Dermis blood vessel endothelial cell (primary cell): Measurements from ENCODE around the gene SLAMF7. TPM values are rescaled to one million over a fixed set of nuclear protein-coding genes. Genes with fewer than 3 reads are reported as not detected.

Experiments used
- DNase-seq: peaks from one replicate; pipeline ENCODE4 v3.0.0; 2010
- total RNA-seq: library from RNA; depleted of rRNA; stranded (reverse); fragments of >200 nt; gene quantifications from 2 replicates; pipeline ENCODE4 v1.2.3, GENCODE V29; 2014

Gene SLAMF7
- total RNA-seq, 1 donor from 2014 or later, result not detected

DNA sequence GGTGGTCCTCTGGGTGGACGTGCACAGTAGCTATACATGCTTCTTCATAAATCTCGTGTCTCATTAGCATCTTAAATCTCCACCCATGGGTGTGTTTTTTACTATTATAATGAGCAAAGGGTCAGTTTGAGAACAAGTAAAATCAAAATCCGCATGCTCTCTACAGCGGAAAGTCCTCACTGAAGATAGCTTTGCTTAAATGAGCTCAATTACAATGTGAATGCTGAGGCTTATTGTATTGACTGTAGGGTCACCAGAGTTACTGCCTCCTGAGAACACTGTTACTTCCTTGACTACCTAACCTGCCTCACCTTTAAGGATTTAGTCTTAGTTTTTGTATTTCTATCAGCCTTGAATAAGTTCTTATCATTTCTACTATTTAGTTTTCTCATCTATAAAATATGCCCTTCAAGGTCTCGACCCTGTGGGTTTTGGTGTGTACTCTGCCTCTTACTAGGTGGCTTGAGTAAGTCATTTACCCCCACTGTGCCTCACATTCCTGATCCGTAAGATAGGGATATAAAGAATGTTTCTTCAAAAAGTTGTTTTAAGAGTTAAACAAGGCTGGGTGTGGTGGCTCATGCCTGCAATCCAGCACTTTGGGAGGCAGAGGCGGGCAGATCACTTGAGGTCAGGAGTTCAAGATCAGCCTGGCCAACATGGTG is 7.9 kb downstream of the SLAMF7 start:
- no peak for DNase-seq

DNA sequence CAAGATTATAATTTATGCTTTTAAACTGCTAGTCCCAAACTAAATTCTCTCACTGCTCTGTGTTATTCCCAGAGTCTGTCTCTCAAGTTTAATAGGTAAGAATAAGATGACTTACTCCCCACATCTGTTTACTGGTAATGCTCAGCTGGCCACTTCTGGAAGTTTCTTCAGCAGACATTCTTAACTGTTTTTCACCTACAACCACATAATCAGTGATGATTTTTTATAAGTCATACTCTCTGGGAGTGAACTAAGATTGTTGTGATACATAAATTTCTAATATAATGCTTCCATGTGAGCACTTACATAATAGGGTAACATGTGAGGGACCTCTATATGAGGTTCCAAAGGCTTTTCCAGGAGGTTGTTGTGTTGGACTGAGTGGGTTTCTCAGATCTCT is 8.7 kb downstream of the SLAMF7 start:
- no peak for DNase-seq

DNA sequence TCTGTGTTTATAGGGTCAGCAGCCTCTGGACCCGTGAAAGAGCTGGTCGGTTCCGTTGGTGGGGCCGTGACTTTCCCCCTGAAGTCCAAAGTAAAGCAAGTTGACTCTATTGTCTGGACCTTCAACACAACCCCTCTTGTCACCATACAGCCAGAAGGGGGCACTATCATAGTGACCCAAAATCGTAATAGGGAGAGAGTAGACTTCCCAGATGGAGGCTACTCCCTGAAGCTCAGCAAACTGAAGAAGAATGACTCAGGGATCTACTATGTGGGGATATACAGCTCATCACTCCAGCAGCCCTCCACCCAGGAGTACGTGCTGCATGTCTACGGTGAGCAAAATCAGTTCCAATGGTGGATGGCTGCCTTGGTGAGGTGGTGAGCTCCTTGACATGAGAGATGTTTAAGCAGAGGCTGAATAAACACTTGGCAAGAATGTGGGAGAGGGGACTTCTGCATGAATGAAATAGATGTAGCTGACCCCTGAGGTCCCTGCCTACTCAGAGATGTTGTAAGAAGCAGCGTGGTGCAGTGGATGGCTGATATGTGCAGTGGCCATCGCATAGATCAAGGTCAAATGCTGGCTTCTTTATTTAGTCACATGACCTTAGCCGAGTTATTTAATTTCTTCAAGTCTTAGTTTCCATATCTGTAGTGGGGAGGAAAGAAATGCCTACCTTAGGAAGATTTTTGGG is 9.3 kb downstream of the SLAMF7 start:
- DNase-seq, result peak; percentile 7

DNA sequence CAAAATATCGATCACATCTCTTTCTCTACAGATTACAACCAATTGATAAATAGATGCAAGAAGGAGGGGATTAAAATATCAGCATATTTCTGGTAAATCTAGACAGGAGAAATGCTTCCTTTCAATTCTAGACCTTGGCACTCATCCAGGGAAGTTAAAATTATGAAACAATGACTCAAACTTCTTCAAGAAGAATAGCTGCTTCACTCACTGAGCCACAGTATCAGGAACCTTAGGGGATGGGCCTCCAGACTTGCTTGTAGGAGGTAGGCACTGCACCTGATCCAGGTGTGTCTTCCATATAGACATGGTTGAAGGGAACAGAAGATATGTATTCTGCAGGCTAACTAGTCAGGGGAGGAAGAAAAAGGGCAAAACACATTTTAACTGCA is 9.8 kb downstream of the SLAMF7 start:
- DNase-seq, result peak; percentile 17

DNA sequence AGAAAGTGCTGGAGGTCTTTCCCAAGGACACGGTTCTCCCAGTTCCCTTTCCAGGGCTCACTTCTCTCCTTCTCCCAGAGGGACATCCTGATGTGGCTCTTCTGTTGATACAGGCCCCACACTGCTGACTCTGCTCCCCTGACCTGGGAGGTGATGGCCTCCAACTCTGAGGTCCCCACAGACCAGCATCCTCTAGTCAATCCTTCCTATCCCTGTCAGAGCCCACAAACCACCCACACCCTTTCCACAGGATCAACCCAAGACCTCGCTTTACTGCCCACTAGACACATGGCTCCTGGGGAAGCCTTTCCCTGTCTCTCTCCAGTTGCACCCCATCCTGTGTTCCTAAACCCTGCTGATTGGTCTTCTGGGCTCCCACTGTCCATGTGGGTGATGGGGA is 11.6 kb downstream of the SLAMF7 start:
- no peak for DNase-seq

GRCh38 chr1:160752406-160752805 is 13.4 kb downstream of the SLAMF7 start:
- DNase-seq, result no peak

DNA sequence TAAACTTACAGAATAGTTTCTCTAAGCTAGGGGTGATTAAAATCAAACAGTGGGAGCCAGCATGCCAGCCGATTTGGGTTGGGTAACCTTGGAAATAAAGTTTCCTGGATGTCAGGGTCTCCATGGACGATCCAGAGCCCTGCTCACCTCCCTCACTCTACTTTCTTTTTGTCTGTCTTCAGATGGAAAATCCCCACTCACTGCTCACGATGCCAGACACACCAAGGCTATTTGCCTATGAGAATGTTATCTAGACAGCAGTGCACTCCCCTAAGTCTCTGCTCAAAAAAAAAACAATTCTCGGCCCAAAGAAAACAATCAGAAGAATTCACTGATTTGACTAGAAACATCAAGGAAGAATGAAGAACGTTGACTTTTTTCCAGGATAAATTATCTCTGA is 13.9 kb downstream of the SLAMF7 start:
- DNase-seq, result no peak

- DNase-seq, result no peak
These were observed 14.5 kb downstream of the SLAMF7 start for GRCh38 chr1:160753594-160753993.

- DNase-seq, result no peak
These were observed 16.4 kb downstream of the SLAMF7 start for GRCh38 chr1:160755461-160755860.

GRCh38 chr1:160755911-160756848 is 17.1 kb downstream of the SLAMF7 start:
- DNase-seq, result no peak

- DNase-seq, result no peak
These were observed 17.8 kb downstream of the SLAMF7 start for GRCh38 chr1:160756849-160757201.

DNA sequence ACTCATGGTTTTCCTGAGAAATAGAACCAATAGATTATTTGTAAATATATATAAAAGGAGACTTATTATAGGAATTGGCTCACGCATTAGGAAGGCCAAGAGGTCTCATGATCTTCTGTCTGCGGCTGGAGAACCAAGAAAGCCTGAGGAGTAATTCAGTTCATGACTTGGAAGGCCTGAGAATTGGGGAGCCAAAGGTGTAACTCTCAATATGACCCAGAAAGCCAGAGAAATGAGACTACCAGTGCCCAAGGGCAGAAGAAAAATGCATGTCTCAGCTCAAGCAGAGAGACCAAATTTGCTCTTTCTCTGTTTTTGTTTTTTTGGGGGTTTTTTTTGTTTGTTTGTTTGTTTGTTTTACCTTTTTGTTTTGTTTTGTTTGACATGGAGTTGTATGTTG is 19.5 kb downstream of the SLAMF7 start:
- DNase-seq, result no peak

- no peak for DNase-seq
These were observed 20.7 kb downstream of the SLAMF7 start for GRCh38 chr1:160759740-160760139.

DNA sequence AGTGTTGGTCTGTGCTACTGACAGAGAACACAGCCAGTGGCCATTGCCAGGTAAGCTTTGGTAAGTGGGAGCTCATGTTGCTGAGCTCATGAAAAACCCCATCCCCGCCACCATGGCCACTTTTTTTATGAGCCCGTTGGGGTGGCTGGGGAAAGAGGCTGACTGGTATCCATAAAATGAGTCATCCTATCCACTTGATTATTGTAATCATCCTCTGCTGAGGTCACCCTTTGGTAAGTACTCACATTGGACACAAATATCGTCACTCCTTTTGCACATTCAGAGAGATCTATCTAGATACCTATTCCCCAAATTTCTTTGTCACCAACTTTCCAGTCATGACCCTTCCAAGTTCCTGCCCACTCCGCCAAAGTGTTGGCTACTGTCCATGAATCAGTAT is 22.0 kb downstream of the SLAMF7 start:
- DNase-seq, result no peak

- no peak for DNase-seq
These were observed 22.8 kb downstream of the SLAMF7 start for GRCh38 chr1:160761886-160762285.

- no peak for DNase-seq
These were observed 24.9 kb downstream of the SLAMF7 start for GRCh38 chr1:160763993-160764392.

GRCh38 chr1:160767395-160768294 is 28.6 kb downstream of the SLAMF7 start:
- DNase-seq, result no peak

- DNase-seq, result peak; percentile 10
These were observed 29.2 kb downstream of the SLAMF7 start for GRCh38 chr1:160768295-160768657.

DNA sequence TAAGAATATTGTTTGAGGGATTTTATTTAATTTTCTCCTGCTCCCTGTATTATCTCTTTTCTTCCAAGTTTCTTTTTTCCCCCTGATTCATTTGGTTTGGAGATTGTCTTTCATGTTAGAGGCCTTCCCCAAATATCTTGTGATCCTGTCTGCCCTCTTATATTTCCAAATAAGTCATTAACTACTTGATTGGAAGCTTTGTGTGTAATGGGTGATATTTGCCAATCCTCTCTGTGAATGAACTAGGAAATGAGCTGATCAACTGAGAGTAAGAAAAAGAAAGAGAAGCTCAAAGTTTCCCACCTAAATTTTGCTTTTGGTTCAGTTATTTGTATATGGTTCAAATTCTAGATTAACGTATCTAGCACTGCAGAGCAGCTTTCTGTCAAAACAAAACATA is 33.3 kb downstream of the SLAMF7 start:
- no peak for DNase-seq

DNA sequence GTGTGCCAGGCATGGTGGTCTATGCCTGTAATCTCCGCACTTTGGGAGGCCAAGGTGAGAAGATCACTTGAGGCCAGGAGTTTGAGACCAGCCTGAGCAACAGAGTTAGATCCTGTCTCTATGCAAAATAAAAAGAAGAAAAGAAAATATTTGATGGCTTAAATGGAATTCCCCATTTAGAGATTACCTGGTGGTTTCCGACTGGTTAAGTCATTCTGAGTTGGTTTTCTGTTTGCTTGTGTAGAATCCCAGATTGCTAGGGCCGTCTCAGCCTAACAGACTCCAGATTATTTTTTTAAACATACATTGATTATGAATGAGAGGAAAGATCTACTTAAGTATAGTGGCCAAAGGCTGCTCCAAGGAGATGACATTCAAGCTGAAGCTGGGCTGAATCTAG is 34.0 kb downstream of the SLAMF7 start:
- no peak for DNase-seq

- DNase-seq, result no peak
These were observed 36.1 kb downstream of the SLAMF7 start for GRCh38 chr1:160774886-160775719.

DNA sequence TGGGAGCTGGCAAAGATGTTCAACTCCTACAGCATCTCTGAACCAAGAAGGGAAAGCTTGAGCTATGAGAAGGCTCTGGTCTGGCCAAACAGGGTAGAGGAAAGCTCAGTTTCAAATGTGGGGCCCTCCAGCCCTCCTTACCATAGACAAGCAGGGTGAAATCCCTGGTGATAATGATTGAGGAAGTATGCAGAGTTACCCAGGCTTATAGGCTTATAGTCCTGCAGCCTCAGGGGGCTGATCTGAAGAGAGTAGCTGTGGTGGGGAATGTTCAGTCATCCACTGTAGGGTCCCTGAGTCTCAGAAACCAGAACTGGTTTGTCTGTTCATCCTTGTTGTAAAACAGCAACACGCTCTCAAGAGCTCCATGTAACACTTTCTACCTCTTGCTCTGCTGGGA is 37.1 kb downstream of the SLAMF7 start:
- DNase-seq, result no peak
